HG03064 (cell line): ENCODE data around the gene APOOL.
"Not testable (repeated sequence)": the region's sequence is repeated elsewhere in the genome, so short reads cannot be mapped to it uniquely, and the experiment has no call there.

Experiments
- ATAC-seq: cut with Tn5 transposase; IDR thresholded peaks from one replicate; pipeline ENCODE4 v1.9.1; 2021; ENCODE audit warnings: low read depth; ENCODE audit not compliant: unreplicated experiment

APOOL gene

DNA sequence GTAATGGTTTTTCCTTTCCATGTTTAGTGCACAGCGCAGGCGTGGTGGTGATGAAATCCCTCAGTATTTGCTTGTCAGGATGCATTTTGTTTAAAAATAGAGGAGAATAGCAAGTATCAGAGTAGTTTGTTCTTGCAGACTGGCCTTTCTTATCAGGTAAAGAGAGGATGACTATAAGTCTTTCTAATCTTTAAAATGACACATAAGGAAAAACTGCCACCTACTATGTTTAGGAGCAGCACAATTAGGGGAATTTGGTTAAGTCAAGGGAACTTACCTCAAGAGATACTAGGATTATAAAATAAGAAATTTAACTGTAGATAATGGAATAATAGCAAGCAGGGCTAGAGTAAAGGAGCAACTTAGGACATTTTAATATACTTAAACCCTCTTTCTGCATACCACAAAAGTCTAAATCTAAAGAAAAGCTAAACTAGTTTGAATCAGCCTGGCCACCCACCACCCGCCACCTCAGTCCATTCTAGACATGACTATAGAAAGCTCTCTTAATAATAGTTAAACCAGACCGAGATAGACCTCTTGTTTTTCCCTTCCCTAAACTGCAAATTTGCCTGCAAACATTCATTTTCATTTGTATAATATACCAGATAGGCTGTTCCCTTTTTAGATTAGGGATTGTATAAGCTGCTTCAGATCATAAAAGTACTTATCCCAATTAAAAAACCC lies 62.0 kb downstream of the APOOL start:
- no peak for ATAC-seq

GRCh38 chrX:85077247-85077646 lies 73.6 kb downstream of the APOOL start:
- not testable (repeated sequence) for ATAC-seq

DNA sequence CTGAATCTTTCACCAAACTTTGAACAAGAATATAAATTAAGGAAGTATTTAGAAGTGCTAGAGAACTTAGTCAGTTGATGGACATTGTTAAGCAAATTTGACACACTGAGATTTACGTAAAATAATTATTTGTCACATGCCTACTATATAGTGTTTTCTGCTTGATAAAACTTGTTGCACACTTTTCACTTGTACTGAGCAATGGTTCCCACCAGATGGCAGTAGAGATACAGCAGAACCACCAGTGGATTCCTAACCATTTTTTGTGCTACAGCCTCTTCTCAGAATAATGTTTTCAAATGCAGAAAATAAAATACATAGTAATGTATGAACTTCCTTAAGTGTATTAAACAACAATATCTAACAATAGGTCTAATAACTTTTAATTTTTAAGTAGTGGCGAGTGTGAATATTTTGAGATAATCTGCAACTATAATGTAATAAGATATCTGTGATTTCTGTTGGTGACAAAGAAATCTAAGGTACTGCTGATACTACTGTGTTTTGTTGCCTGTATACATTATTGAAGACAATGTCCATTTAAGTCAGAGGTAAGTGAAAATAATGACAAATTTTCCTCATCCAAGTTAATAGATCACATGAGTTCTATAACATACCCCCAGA lies 81.2 kb downstream of the APOOL start:
- peak; percentile 72 for ATAC-seq

GRCh38 chrX:85089321-85089840 lies 85.7 kb downstream of the APOOL start:
- no peak for ATAC-seq

DNA sequence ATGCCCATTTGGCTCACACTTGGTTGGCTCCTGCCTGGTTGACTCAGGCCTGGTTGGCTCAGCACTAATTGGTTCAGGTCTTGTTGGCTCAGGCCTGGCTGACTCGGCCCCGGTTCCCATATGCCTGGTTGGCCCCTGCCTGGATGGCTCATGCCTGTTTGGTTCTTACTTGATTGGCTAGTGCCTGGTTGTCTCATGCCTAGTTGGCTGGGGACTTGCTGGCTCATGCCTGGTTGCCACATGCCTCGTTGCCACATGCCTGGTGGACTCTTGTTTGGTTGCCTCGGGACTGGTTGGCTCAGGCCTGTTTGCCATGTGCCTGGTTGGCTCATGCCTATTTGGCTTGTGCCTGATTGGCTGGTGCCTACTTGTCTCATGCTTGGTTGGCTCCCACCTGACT lies 103.7 kb downstream of the APOOL start:
- no peak for ATAC-seq

GRCh38 chrX:85108165-85108564 lies 104.5 kb downstream of the APOOL start:
- ATAC-seq = no peak

DNA sequence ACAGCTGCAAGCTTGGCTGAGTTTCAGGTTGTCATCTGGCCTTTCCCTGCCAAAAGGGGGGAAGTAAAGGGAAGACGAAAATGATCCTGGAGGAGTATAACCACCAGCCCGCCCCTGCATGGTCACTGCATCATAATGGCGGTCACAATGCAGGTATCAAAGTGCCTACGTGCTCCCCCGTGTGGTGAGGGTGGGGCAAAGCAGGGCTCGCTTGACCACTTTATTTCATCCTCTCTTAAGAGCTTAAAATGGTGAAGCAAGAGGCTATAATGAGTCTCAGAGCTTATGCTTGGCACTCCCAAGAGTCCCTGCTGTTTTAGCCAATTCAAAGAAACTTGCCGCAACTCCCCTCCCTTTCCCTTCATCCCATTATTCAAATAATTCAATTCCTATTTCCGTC lies 105.6 kb downstream of the APOOL start:
- no peak for ATAC-seq

- no peak for ATAC-seq
Observed at GRCh38 chrX:85111347-85111746, 107.7 kb downstream of the APOOL start.

- no peak for ATAC-seq
Observed at GRCh38 chrX:85112293-85112692, 108.6 kb downstream of the APOOL start.

GRCh38 chrX:85113746-85114145 lies 110.1 kb downstream of the APOOL start:
- ATAC-seq = no peak

DNA sequence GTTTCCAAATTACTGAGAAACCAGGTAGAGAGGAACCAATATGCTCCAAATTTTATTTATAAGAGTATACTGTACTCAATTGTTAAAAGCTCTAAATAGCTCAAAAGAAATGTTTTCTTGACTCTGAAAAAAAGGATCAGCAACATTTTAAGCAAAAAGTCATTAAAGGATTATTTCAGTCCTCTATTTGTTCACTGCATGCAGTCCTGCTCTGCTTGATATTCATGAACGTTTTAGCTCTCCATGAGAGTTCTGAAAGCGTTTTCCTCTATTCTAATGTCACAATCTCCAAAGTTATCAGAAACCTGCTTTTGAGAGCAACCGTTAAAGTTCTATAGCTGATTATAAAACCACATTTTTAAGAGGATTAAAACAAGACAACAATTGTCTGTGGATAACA lies 110.5 kb downstream of the APOOL start:
- no peak for ATAC-seq

DNA sequence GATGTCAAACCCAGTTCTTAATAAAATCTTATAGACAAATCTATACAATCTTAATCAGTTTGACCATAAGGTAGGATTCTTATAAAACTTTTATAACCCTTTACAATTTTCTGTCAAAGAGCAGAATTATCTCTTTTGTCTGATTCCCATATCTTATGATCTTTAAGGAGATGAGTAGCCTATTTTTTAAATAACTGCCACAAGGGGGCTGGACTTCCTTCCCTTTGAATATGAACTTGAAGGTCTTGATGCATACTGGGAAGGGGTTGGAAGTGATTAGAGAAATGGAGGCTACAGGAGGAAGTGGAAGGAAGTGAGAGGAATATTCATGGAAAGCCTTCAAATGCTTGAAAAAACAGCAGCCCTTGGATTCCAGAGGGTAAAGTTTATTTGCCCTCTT lies 111.1 kb downstream of the APOOL start:
- no peak for ATAC-seq

DNA sequence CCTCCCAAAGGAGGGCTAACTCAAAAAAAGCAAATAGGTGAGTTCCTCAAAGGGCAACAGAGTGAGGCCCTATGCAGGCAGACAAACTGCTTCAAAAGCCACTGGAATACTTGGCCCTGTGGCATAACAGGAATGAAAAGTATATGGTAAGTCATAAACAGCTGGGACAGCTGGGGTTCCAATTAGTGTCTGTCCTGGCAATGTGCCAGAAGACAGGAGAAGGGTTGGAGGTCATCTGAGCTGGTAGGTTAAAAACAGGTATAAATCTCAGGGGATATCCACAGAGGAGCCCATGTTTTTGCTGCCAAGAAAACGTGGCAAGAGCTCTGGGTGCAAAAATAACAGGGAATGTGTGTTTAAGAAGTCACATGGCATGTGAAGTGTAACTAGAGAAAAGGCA lies 111.6 kb downstream of the APOOL start:
- ATAC-seq = no peak

DNA sequence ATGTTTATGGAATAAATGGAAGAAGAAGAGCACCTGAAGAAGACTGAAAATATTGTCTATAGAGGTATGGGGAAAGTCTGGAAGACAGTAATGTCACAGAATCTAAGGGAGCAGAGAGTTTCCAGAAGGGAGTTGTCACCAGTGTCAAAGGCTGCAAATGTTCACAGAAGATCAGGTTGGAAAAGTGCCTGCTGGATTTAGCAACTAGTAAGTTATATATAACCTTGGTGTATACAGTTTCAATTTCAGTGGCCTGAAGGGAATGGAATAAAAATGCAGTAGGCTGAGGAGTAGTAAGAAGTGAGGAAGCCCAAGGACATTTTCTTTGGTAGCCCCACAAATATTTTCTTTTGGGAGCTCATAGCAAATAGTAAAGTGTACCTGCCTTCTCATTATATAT lies 132.7 kb downstream of the APOOL start:
- ATAC-seq = no peak

DNA sequence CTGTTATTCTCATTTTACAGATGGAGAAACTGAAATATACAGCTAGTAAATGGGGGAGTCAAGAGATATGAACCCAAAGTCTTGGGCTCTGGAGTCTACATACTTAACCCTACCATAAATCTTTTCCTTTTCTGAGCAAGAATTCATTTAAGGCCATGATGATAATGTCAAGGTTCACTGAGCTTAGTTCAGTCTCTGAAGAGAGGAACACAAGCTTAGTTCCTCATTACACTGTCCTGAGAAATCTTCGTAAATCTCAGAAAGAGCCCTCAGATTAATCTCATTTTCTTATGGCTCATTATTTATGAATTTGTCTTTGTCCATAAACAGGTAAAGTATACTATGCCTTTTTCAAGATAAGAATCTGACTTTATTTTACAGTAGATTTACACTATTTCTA lies 135.7 kb downstream of the APOOL start:
- ATAC-seq = no peak

DNA sequence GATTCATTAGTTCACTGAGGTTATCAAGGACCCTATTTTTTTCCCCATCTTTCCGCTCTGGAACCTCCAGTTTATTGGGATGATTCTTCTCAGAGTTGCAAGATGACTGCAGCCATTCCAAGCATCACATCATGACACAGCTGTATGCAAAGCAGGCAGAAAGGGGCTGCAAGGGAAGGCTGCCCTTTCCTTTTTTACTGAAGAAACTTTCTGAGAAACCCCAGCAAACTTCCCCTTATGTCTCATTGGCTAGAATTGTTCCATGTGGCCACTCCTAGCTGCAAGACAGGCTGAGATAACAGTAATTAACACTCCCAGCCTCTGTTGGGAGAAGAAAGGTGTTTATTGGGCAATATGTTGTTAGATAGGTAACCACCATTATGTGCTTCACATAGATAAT lies 137.3 kb downstream of the APOOL start:
- ATAC-seq = no peak
